Mesothelial cell of epicardium (in vitro differentiated cells): ENCODE measurements around the gene FOXJ3. TPM values are rescaled to one million over a fixed set of nuclear protein-coding genes. Genes with fewer than 3 reads are reported as not detected.

Experiments
- DNase-seq, 2 experiments: peaks; one replicate each; pipeline ENCODE4 v3.0.0; 2021; ENCODE audit warnings: low spot score in 2 of 2; ENCODE audit not compliant: unreplicated experiment in 2 of 2
- H3K27ac Mint-ChIP-seq: 2 replicates; pipeline ENCODE4 v1.8.0; 2021; ENCODE audit warnings: mixed read lengths
- H3K27me3 Mint-ChIP-seq: 2 replicates; pipeline ENCODE4 v1.8.0; 2021; ENCODE audit warnings: low read depth, mixed read lengths
- H3K36me3 Mint-ChIP-seq: 2 replicates; pipeline ENCODE4 v1.8.0; 2021; ENCODE audit warnings: mixed read lengths
- H3K4me1 Mint-ChIP-seq: 2 replicates; pipeline ENCODE4 v1.8.0; 2021; ENCODE audit warnings: mixed read lengths
- H3K4me3 Mint-ChIP-seq: 2 replicates; pipeline ENCODE4 v1.8.0; 2021; ENCODE audit warnings: mild to moderate bottlenecking, moderate library complexity, mixed read lengths
- H3K9me3 Mint-ChIP-seq: 2 replicates; pipeline ENCODE4 v1.8.0; 2021; ENCODE audit warnings: mixed read lengths
- total RNA-seq: library from RNA; stranded (reverse); gene quantifications from 3 replicates; pipeline ENCODE4 v1.2.1, GENCODE V29; 2021
- TF ChIP-seq, protein P1 (sequence below): fragments of 200-600 bp; sonication (generic); IDR thresholded peaks from one replicate; pipeline ENCODE4 v1.5.0; 2021; ENCODE audit warnings: antibody characterized with exemption; ENCODE audit not compliant: unreplicated experiment

The FOXJ3 gene
- total RNA-seq, 1 donor from 2014 or later: 79.7 TPM

GRCh38 chr1:42272920-42273319, 62.1 kb downstream of the FOXJ3 start:
- Mint-ChIP-seq H3K27me3 (no peaks in the 10 kb centered on the region), H3K27ac (no peak overlapping the region), H3K9me3 (peaks cover 12% of the 10 kb centered on the region), H3K4me1 (peaks cover 28% of the 10 kb centered on the region), H3K36me3 (peaks cover 24% of the 10 kb centered on the region), H3K4me3 (no peak overlapping the region)
- TF ChIP-seq, protein P1, sequence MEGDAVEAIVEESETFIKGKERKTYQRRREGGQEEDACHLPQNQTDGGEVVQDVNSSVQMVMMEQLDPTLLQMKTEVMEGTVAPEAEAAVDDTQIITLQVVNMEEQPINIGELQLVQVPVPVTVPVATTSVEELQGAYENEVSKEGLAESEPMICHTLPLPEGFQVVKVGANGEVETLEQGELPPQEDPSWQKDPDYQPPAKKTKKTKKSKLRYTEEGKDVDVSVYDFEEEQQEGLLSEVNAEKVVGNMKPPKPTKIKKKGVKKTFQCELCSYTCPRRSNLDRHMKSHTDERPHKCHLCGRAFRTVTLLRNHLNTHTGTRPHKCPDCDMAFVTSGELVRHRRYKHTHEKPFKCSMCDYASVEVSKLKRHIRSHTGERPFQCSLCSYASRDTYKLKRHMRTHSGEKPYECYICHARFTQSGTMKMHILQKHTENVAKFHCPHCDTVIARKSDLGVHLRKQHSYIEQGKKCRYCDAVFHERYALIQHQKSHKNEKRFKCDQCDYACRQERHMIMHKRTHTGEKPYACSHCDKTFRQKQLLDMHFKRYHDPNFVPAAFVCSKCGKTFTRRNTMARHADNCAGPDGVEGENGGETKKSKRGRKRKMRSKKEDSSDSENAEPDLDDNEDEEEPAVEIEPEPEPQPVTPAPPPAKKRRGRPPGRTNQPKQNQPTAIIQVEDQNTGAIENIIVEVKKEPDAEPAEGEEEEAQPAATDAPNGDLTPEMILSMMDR: no peak
- DNase-seq: no peak

GRCh38 chr1:42267904-42268303, 67.1 kb downstream of the FOXJ3 start:
- no peaks in the 10 kb centered on the region for H3K27me3 Mint-ChIP-seq
- no peak overlapping the region for H3K4me3 Mint-ChIP-seq
- no peak for DNase-seq
- peaks cover 54% of the 10 kb centered on the region for H3K4me1 Mint-ChIP-seq
- TF ChIP-seq, protein P1: no peak
- peak overlapping the region; percentile 17 for H3K27ac Mint-ChIP-seq
- H3K36me3 Mint-ChIP-seq: peaks cover 34% of the 10 kb centered on the region
- H3K9me3 Mint-ChIP-seq: peaks cover 19% of the 10 kb centered on the region

DNA sequence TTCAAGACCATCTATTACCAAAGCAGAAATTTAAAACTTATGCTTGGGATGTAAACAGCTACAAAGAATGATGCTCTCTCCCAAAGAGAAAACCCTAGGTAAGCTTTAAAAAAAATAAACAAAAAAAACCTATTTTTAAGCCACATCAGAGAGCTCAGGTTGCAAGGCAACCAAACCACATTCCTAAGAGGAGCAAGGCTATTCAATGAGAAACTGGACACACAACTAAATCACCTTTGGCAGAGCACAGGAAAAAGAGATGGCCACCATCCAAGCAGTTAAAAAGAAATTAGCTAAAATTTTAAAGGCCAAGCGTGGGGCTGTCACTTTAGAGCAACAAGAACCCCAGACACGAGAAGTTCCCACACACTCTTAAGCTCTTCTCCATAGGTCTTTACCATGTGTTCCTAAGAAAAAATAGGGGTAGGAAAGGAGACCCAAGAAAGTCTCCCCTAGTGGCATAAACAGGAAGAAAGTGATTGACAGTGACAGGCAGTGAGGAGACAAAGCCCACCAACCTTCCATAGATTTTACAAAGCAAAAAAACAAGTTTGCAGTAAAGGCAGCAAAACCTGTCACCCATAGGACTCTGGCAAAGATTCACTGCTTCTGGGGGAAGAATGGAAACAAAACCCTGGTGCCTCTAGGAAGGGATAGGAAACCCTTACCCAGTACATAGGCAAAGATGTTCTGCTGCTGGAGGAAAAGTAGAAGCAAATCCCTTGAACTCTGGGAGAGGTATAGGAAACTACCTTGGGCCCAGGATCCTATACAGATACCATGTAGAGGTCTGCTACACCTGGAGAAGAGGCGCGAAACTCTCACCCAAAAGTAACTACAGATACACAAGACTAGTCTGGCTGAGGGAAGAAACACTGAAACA, 68.5 kb downstream of the FOXJ3 start:
- Mint-ChIP-seq H3K9me3 (peaks cover 19% of the 10 kb centered on the region), H3K36me3 (peaks cover 37% of the 10 kb centered on the region), H3K27me3 (no peaks in the 10 kb centered on the region), H3K27ac (peak overlapping the region; percentile 86), H3K4me3 (peak overlapping the region; percentile 1), H3K4me1 (peaks cover 54% of the 10 kb centered on the region)
- TF ChIP-seq, protein P1: peak; percentile 14
- no peak for DNase-seq

- TF ChIP-seq, protein P1: no peak
- peak overlapping the region; percentile 47 for H3K27ac Mint-ChIP-seq
- no peak for DNase-seq
- H3K4me1 Mint-ChIP-seq: peaks cover 66% of the 10 kb centered on the region
- H3K27me3 Mint-ChIP-seq: no peaks in the 10 kb centered on the region
- H3K9me3 Mint-ChIP-seq: peaks cover 18% of the 10 kb centered on the region
- H3K4me3 Mint-ChIP-seq: no peak overlapping the region
- H3K36me3 Mint-ChIP-seq: peaks cover 30% of the 10 kb centered on the region
Observed at GRCh38 chr1:42264511-42265190, 70.4 kb downstream of the FOXJ3 start.

GRCh38 chr1:42263019-42263418, 72.0 kb downstream of the FOXJ3 start:
- TF ChIP-seq, protein P1: no peak
- no peak for DNase-seq
- Mint-ChIP-seq H3K9me3 (peaks cover 8% of the 10 kb centered on the region), H3K36me3 (peaks cover 18% of the 10 kb centered on the region), H3K4me1 (peaks cover 75% of the 10 kb centered on the region), H3K4me3 (no peak overlapping the region), H3K27ac (no peak overlapping the region), H3K27me3 (no peaks in the 10 kb centered on the region)
